Osteoblast (primary cell): ENCODE measurements around the gene PSMD9. TPM values are rescaled to one million over a fixed set of nuclear protein-coding genes. Genes with fewer than 3 reads are reported as not detected.
A peak's percentile ranks its signal among the peaks of the same experiment; 100 is the strongest.

Experiments used
- DNase-seq: peaks from one replicate; pipeline ENCODE4 v3.0.0; 2011; ENCODE audit warnings: low spot score, mixed read lengths; ENCODE audit not compliant: insufficient read length; ENCODE audit errors: missing footprints
- H2AFZ ChIP-seq: 2 replicates; pipeline ENCODE4 v1.6.0; 2011; ENCODE audit warnings: mild to moderate bottlenecking, low read length
- H3K27ac ChIP-seq: 2 replicates; pipeline ENCODE4 v1.5.1; 2011; ENCODE audit warnings: mild to moderate bottlenecking, low read depth, low read length, moderate library complexity
- H3K27me3 ChIP-seq: 2 replicates; pipeline ENCODE4 v1.6.0; 2012; ENCODE audit warnings: mild to moderate bottlenecking, control low read depth, inconsistent platforms, low read length, moderate library complexity; ENCODE audit not compliant: insufficient read depth
- H3K36me3 ChIP-seq: 2 replicates; pipeline ENCODE4 v1.5.1; 2011; ENCODE audit warnings: mild to moderate bottlenecking, low read length, control low read depth, moderate library complexity; ENCODE audit not compliant: insufficient read depth
- H3K4me1 ChIP-seq: 2 replicates; pipeline ENCODE4 v1.5.1; 2011; ENCODE audit warnings: mild to moderate bottlenecking, low read length, control low read depth, moderate library complexity; ENCODE audit not compliant: insufficient read depth
- H3K4me2 ChIP-seq: 2 replicates; pipeline ENCODE4 v1.6.0; 2011; ENCODE audit warnings: mild to moderate bottlenecking, low read length; ENCODE audit not compliant: insufficient read depth
- H3K4me3 ChIP-seq: fragments of 200-600 bp; sonication (generic); 3 replicates; pipeline ENCODE4 v1.5.1; 2012; ENCODE audit warnings: mild to moderate bottlenecking, low read length, inconsistent platforms; ENCODE audit not compliant: insufficient read depth
- H3K79me2 ChIP-seq: 2 replicates; pipeline ENCODE4 v1.6.0; 2012; ENCODE audit warnings: mild to moderate bottlenecking, low read length, control low read depth, inconsistent platforms; ENCODE audit not compliant: insufficient read depth
- H3K9me3 ChIP-seq: 2 replicates; pipeline ENCODE4 v1.5.1; 2011; ENCODE audit warnings: low read depth, low read length, control low read depth
- H4K20me1 ChIP-seq: 2 replicates; pipeline ENCODE4 v1.6.0; 2012; ENCODE audit warnings: mild to moderate bottlenecking, low read length, control low read depth; ENCODE audit not compliant: insufficient read depth
- CTCF ChIP-seq: IDR thresholded peaks from 2 replicates; pipeline ENCODE4 v1.5.1; 2011; ENCODE audit warnings: mild to moderate bottlenecking, low read depth, low read length, moderate library complexity; ENCODE audit errors: extremely low read depth
- small RNA-seq: library from RNA; depleted of rRNA; stranded (forward); fragments of <200 nt; gene quantifications from one replicate; pipeline ENCODE3, GENCODE V24; 2012
- total RNA-seq: library from RNA; depleted of rRNA; stranded (reverse); fragments of >200 nt; gene quantifications from 2 replicates; pipeline ENCODE4 v1.2.3, GENCODE V29; 2012

The PSMD9 gene
- total RNA-seq, 1 donor: 29.7 TPM

- H3K4me1 ChIP-seq: peaks cover 27% of the 10 kb centered on the region
- H3K27ac ChIP-seq: peak overlapping the region; percentile 39
- no peaks in the 10 kb centered on the region for H3K9me3 ChIP-seq
- no peak overlapping the region for H3K4me3 ChIP-seq
- H3K27me3 ChIP-seq: no peaks in the 10 kb centered on the region
- H3K4me2 ChIP-seq: peak overlapping the region; percentile 0
- H3K79me2 ChIP-seq: no peaks in the 10 kb centered on the region
- TF ChIP-seq CTCF: no peak
- peak; percentile 89 for DNase-seq
- no peak overlapping the region for H2AFZ ChIP-seq
- no peaks in the 10 kb centered on the region for H4K20me1 ChIP-seq
- H3K36me3 ChIP-seq: peaks cover 18% of the 10 kb centered on the region
These were observed 76.4 kb downstream of the PSMD9 start for GRCh38 chr12:121964813-121965643.

DNA sequence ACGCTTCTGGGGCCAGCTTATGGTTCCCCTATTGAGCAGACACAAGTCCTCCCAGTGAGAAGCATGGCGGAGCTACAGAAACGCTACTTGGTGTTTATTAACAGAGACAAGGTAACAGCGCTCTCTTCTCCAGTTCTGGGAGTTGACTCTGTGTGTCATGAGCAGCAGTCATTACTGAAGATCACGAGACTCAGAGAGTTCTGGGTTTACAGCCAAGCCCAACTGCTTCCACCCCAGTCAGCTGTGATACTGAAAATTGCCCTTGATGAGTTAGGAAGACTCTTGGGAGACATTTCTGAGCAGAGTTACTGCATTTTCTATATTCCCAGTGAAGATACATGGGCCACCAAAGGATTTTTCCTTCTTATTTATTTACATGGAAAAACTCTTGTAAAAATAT is 78.4 kb downstream of the PSMD9 start:
- H3K27me3 ChIP-seq: no peaks in the 10 kb centered on the region
- no peak overlapping the region for H3K4me3 ChIP-seq
- no peak overlapping the region for H2AFZ ChIP-seq
- peaks cover 11% of the 10 kb centered on the region for H3K36me3 ChIP-seq
- H3K27ac ChIP-seq: no peak overlapping the region
- peaks cover 27% of the 10 kb centered on the region for H3K4me1 ChIP-seq
- no peaks in the 10 kb centered on the region for H3K9me3 ChIP-seq
- peak; percentile 88 for DNase-seq
- TF ChIP-seq CTCF: no peak
- no peak overlapping the region for H3K4me2 ChIP-seq
- H4K20me1 ChIP-seq: no peaks in the 10 kb centered on the region
- no peaks in the 10 kb centered on the region for H3K79me2 ChIP-seq

Small RNAs within 50 kb of the gene (small RNA-seq; reads per million reads assigned to genes)
- gene AC069503.3 (not detected), gene RF00017 (not detected), gene RNU7-170P (not detected)

Other genes with a start within 250 kb of the PSMD9 start
- 0.88 and 1.4 TPM in 2 replicates for gene MORN3, start 219.1 kb upstream of the PSMD9 start, total RNA-seq
- gene TMEM120B, start 176.0 kb upstream of the PSMD9 start, total RNA-seq: 8.3 TPM in 2 replicates
- 6.2 and 8.3 TPM in 2 replicates for gene RHOF, start 95.1 kb upstream of the PSMD9 start, total RNA-seq
- gene SETD1B, start 84.8 kb upstream of the PSMD9 start, total RNA-seq: 5.0 and 5.8 TPM in 2 replicates
- under 0.01 TPM in 1 of 2 replicates, not detected in the other for gene HPD, start 29.9 kb upstream of the PSMD9 start, total RNA-seq
- 4.3 and 7.4 TPM in 2 replicates for gene CFAP251, start 29.8 kb downstream of the PSMD9 start, total RNA-seq
- 4.4 and 4.7 TPM in 2 replicates for gene BCL7A, start 133.1 kb downstream of the PSMD9 start, total RNA-seq
- gene MLXIP, start 190.0 kb downstream of the PSMD9 start, total RNA-seq: 12.7 and 14.1 TPM in 2 replicates